GM12878 (cell line): ENCODE results near the gene SPIB. TPM values are rescaled to one million over a fixed set of nuclear protein-coding genes. Genes with fewer than 3 reads are reported as not detected.

Experiments used
- ATAC-seq: fragments of 200-7000 bp; cut with Tn5 transposase; 3 replicates; pipeline ENCODE4 v1.9.1; 2020; ENCODE audit warnings: mild to moderate bottlenecking, moderate library complexity
- BruUV-seq: library from RNA; stranded (reverse); fragments of 400-500 nt; replicated peaks from 2 replicates; lab custom pipeline; 2021; lab: Mats Ljungman, UMichigan
- CTCF ChIA-PET: fragments of 300-600 bp; sonication (Branson Sonifier 250); formaldehyde crosslinking; extraction: SDS; loops from one replicate; lab custom pipeline; 2021; ENCODE audit warnings: inconsistent platforms; lab: Yijun Ruan, JAX
- POLR2A ChIA-PET: fragments of 350-600 bp; formaldehyde crosslinking; extraction: SDS; loops from one replicate; lab custom pipeline; 2021; ENCODE audit warnings: inconsistent platforms; lab: Charles Lee
- RAD21 ChIA-PET: fragments of 300-600 bp; sonication (Branson Sonifier 250); formaldehyde crosslinking; loops from one replicate; lab custom pipeline; 2023; ENCODE audit warnings: antibody characterized with exemption; ENCODE audit not compliant: unreplicated experiment; lab: Charles Lee
- SMC1A ChIA-PET: fragments of 300-600 bp; sonication (Branson Sonifier 250); formaldehyde crosslinking; loops from one replicate; lab custom pipeline; 2023; ENCODE audit not compliant: unreplicated experiment, uncharacterized antibody; lab: Charles Lee
- DNase-seq: peaks from one replicate; pipeline ENCODE4 v3.0.0-alpha.2; 2011; ENCODE audit warnings: low read depth, low spot score
- FAIRE-seq: peaks from 3 replicates; lab custom pipeline; 2011; peaks lifted over from hg19 to GRCh38; lab: Jason Lieb, UNC
- H2AFZ ChIP-seq: 2 replicates; pipeline ENCODE4 v1.6.0; 2011; ENCODE audit warnings: low read depth, low read length, control low read depth; ENCODE audit not compliant: control insufficient read depth
- H3K27ac ChIP-seq: 2 replicates; pipeline ENCODE4 v1.5.1; 2011; ENCODE audit warnings: control low read depth; ENCODE audit not compliant: control insufficient read depth, insufficient read depth
- H3K27me3 ChIP-seq, 2 experiments: replicated peaks in 1 of 2; 2 replicates each; pipeline versions ENCODE4 v1.6.0 to v1.6.1; 2011; ENCODE audit warnings: low read length in 1 of 2; ENCODE audit not compliant: control insufficient read depth in 2 of 2, insufficient read depth in 2 of 2
- H3K36me3 ChIP-seq, 2 experiments: 2 replicates each; pipeline ENCODE4 v1.5.1; 2011; ENCODE audit warnings: low read length in 1 of 2; ENCODE audit not compliant: control insufficient read depth in 2 of 2, insufficient read depth in 2 of 2
- H3K4me1 ChIP-seq: 2 replicates; pipeline ENCODE4 v1.6.1; 2011; ENCODE audit warnings: mild to moderate bottlenecking, low read length, moderate library complexity, mixed read lengths; ENCODE audit not compliant: control insufficient read depth, insufficient read depth
- H3K4me2 ChIP-seq: 2 replicates; pipeline ENCODE4 v1.6.0; 2011; ENCODE audit warnings: control low read depth; ENCODE audit not compliant: control insufficient read depth, insufficient read depth
- H3K4me3 ChIP-seq: fragments of 200-600 bp; sonication (generic); 2 replicates; pipeline ENCODE4 v1.5.1; 2016
- H3K79me2 ChIP-seq: 2 replicates; pipeline ENCODE4 v1.6.0; 2011; ENCODE audit warnings: low read length; ENCODE audit not compliant: control insufficient read depth, insufficient read depth
- H3K9ac ChIP-seq: 2 replicates; pipeline ENCODE4 v1.8.0; 2011; ENCODE audit warnings: low read length, control low read depth, mixed read lengths; ENCODE audit not compliant: control insufficient read depth, insufficient read depth
- H3K9me3 ChIP-seq: replicated peaks from 3 replicates; pipeline ENCODE4 v1.5.1; 2011; ENCODE audit warnings: mild to moderate bottlenecking, low read length; ENCODE audit not compliant: control insufficient read depth, insufficient read depth
- H4K20me1 ChIP-seq: 2 replicates; pipeline ENCODE4 v1.6.0; 2011; ENCODE audit not compliant: control insufficient read depth, insufficient read depth
- CEBPB ChIP-seq, 2 experiments: fragments of 150-350 bp in 1 of 2; IDR thresholded peaks; 2 replicates each; pipeline ENCODE4 v1.6.1; 2012 to 2014; ENCODE audit warnings: low read depth in 2 of 2, low read length in 2 of 2, borderline replicate concordance in 1 of 2, inconsistent platforms in 1 of 2
- HSF1 ChIP-seq: fragments of 150-350 bp; IDR thresholded peaks from 2 replicates; pipeline ENCODE4 v1.6.1; 2014; ENCODE audit warnings: mild to moderate bottlenecking, low read depth, low read length
- IRF5 ChIP-seq: fragments of 450-650 bp; IDR thresholded peaks from 2 replicates; pipeline ENCODE4 v1.6.1; 2017; ENCODE audit warnings: borderline replicate concordance
- NKRF ChIP-seq: fragments of 450-650 bp; conservative IDR thresholded peaks from 2 replicates; pipeline ENCODE4 v1.6.1; 2017; ENCODE audit warnings: mild to moderate bottlenecking, moderate library complexity
- PBX3 ChIP-seq: IDR thresholded peaks from 2 replicates; pipeline ENCODE4 v1.6.1; 2011; ENCODE audit warnings: mild to moderate bottlenecking, low read depth, low read length, moderate library complexity; ENCODE audit not compliant: insufficient replicate concordance
- POLR2AphosphoS5 ChIP-seq: IDR thresholded peaks from 2 replicates; pipeline ENCODE4 v1.6.1; 2011; ENCODE audit warnings: mild to moderate bottlenecking, low read length, inconsistent platforms
- RAD51 ChIP-seq: fragments of 450-650 bp; IDR thresholded peaks from 2 replicates; pipeline ENCODE4 v1.6.1; 2016; ENCODE audit warnings: moderate library complexity, mild to moderate bottlenecking, inconsistent platforms
- RB1 ChIP-seq: fragments of 450-650 bp; formaldehyde crosslinking; IDR thresholded peaks from 2 replicates; pipeline ENCODE4 v1.6.1; 2017; ENCODE audit warnings: mild to moderate bottlenecking, borderline replicate concordance
- SMAD1 ChIP-seq: fragments of 450-650 bp; IDR thresholded peaks from 2 replicates; pipeline ENCODE4 v1.6.1; 2018; ENCODE audit warnings: mild to moderate bottlenecking, low read depth; ENCODE audit not compliant: partially characterized antibody
- YBX1 ChIP-seq: fragments of 450-650 bp; IDR thresholded peaks from 2 replicates; pipeline ENCODE4 v1.6.1; 2016; ENCODE audit warnings: antibody characterized with exemption
- ZNF592 ChIP-seq: fragments of 450-650 bp; IDR thresholded peaks from 2 replicates; pipeline ENCODE4 v1.6.1; 2017; ENCODE audit warnings: mild to moderate bottlenecking, moderate library complexity
- WGBS: methylation state at CpG from one replicate; pipeline ENCODE4 v1.1.6; 2016; ENCODE audit warnings: low lambda C conversion rate; ENCODE audit not compliant: insufficient replicate concordance, insufficient coverage; ENCODE audit errors: missing lambda C conversion rate; 5-methylcytosine and 5-hydroxymethylcytosine counted together
- in situ Hi-C: fragments of 300-500 bp; cut with MboI; formaldehyde crosslinking; loops from 9 replicates; pipeline ENCODE4 v1.14.3; 2018; ENCODE audit warnings: mixed read lengths
- intact Hi-C: fragments of 100-400 bp; cut with micrococcal nuclease; formaldehyde crosslinking; loops from one replicate; pipeline ENCODE4 v1.14.2; 2022; ENCODE audit not compliant: unreplicated experiment
- polyA plus RNA-seq, 11 experiments: library from polyadenylated mRNA; depleted of rRNA in 4 of 11; unstranded in 6 of 11; stranded (reverse) in 5 of 11; fragments of >200 nt; fragmentation: Nextera tagmentation in 4 of 11; fragmentation: Illumina TruSeq in 1 of 11; extraction: Ambion mirVana in 4 of 11; extraction: Trizol in 1 of 11; gene quantifications; 1 replicate in 1 of 11; 2 replicates in 10 of 11; pipeline versions ENCODE4 v1.2.1 to v1.2.3, GENCODE V29; 2011 to 2016; ENCODE audit warnings: inconsistent platforms in 2 of 11, missing spikeins in 2 of 11, low read depth in 1 of 11
- total RNA-seq, 4 experiments: library from RNA; depleted of rRNA in 3 of 4; stranded (reverse); fragments of >200 nt in 3 of 4; fragmentation: Illumina TruSeq in 1 of 4; extraction: Trizol in 1 of 4; gene quantifications; 2 replicates each; pipeline versions ENCODE4 v1.2.1 to v1.2.3, GENCODE V29; 2013 to 2021

Gene SPIB
- total and polyA plus RNA-seq, 10 of the 15 experiments (the other 5 are each of a cell fraction or from before 2014, with no cell fraction given): 3.5 to 123 (median 56.0) TPM

- TF ChIP-seq IRF5 (no peak), RAD51 (no peak), RB1 (no peak), CEBPB (IDR thresholded peaks at IDR 0.05; ENCODE audit: borderline replicate concordance in 1 of 2, low read depth in 2 of 2, low read length in 2 of 2) (no peak), YBX1 (no peak)
Measured at GRCh38 chr19:50419580-50420035, 870 bp downstream of the SPIB start (continued).

- intact Hi-C loops: no loop called here
- Histone ChIP-seq H3K4me1 (peaks cover 41% of the 10 kb centered on the region), H2AFZ (no peak overlapping the region), H3K36me3 (peaks cover 7 to 9% of the 10 kb centered on the region in 2 experiments; a peak in 3 of 4 replicates), H3K9me3 (no peaks in the 10 kb centered on the region), H3K4me2 (peak overlapping the region; percentile 61), H3K79me2 (peaks cover 33% of the 10 kb centered on the region), H3K9ac (peak overlapping the region; percentile 60), H3K4me3 (peak overlapping the region; percentile 78), H3K27ac (peak overlapping the region; percentile 79), H3K27me3 (no peaks in the 10 kb centered on the region), H4K20me1 (peaks cover 4% of the 10 kb centered on the region)
- ChIA-PET POLR2A (interaction anchor here (1.0 to 4.8 kb wide), 7 partner anchors 9 to 525 kb away, joined by 3 to 26 read pairs (median 6); partner anchors contain the start of gene POLD1), SMC1A (interaction anchor here (1.0 to 2.1 kb wide), 5 partner anchors 11 to 78 kb away, joined by 3 to 10 read pairs (median 4); partner anchors contain the start of gene POLD1), CTCF (interaction anchor here (1.3 to 3.1 kb wide), 6 partner anchors 40 to 136 kb away, joined by 3 to 19 read pairs (median 6); no protein-coding TSS in a partner anchor), RAD21 (interaction anchor here (1.4 to 2.7 kb wide), 4 partner anchors 36 to 63 kb away, joined by 3 to 8 read pairs (median 6); partner anchors contain the start of genes NAPSA and POLD1)
- BruUV-seq: no TSS peak
- ATAC-seq (no peak), DNase-seq (no peak), FAIRE-seq (no peak)
- 3% methylated on average over 3 of the region's 3 CpGs for WGBS
- in situ Hi-C loops: no loop called here
- no peak for TF ChIP-seq POLR2AphosphoS5
- TF ChIP-seq NKRF: 0 out of 2 replicates have a peak, but pooled peaks have one; percentile 6
- TF ChIP-seq PBX3: no peak
- no peak for TF ChIP-seq HSF1
- TF ChIP-seq ZNF592: no peak
- peak; percentile 27 for TF ChIP-seq SMAD1
Measured at GRCh38 chr19:50420127-50420526, 1.4 kb downstream of the SPIB start.
